H9 (cell line): ENCODE data around the gene GPR68. TPM values are rescaled to one million over a fixed set of nuclear protein-coding genes. Genes with fewer than 3 reads are reported as not detected.
"Not testable (repeated sequence)": the region's sequence is repeated elsewhere in the genome, so short reads cannot be mapped to it uniquely, and the experiment has no call there.

Source experiments
- DNase-seq: peaks from one replicate; pipeline ENCODE4 v3.0.0-alpha.2; 2017
- H2AFZ ChIP-seq: one replicate; pipeline ENCODE4 v1.6.1; 2013; ENCODE audit warnings: mild to moderate bottlenecking, low read length, control low read depth, moderate library complexity
- H2AK5ac ChIP-seq: 2 replicates; pipeline ENCODE4 v1.6.1; 2013; ENCODE audit warnings: low read length, control low read depth, mixed read lengths; ENCODE audit not compliant: insufficient read length
- H2BK120ac ChIP-seq: one replicate; pipeline ENCODE4 v1.6.1; 2013; ENCODE audit warnings: low read depth, mild to moderate bottlenecking, low read length, control low read depth, inconsistent platforms; ENCODE audit not compliant: poor library complexity, severe bottlenecking
- H2BK12ac ChIP-seq: 2 replicates; pipeline ENCODE4 v1.6.1; 2013; ENCODE audit warnings: low read length, control low read depth, mixed read lengths, low read depth; ENCODE audit not compliant: insufficient read length
- H2BK15ac ChIP-seq: 2 replicates; pipeline ENCODE4 v1.6.1; 2013; ENCODE audit warnings: low read depth, low read length, control low read depth
- H2BK20ac ChIP-seq: one replicate; pipeline ENCODE4 v1.6.1; 2013; ENCODE audit warnings: low read depth, mild to moderate bottlenecking, low read length, control low read depth, inconsistent platforms; ENCODE audit not compliant: poor library complexity, severe bottlenecking
- H2BK5ac ChIP-seq: 2 replicates; pipeline ENCODE4 v1.6.1; 2013; ENCODE audit warnings: low read length, control low read depth, mixed read lengths; ENCODE audit not compliant: insufficient read length
- H3K14ac ChIP-seq: 2 replicates; pipeline ENCODE4 v1.6.1; 2013; ENCODE audit warnings: low read length, control low read depth; ENCODE audit not compliant: insufficient read depth
- H3K18ac ChIP-seq: 2 replicates; pipeline ENCODE4 v1.6.1; 2013; ENCODE audit warnings: low read depth, mild to moderate bottlenecking, mixed read lengths, low read length, control low read depth; ENCODE audit not compliant: insufficient read length
- H3K23ac ChIP-seq: 2 replicates; pipeline ENCODE4 v1.6.1; 2013; ENCODE audit warnings: low read length, control low read depth, mixed read lengths, low read depth; ENCODE audit not compliant: insufficient read length
- H3K23me2 ChIP-seq: 2 replicates; pipeline ENCODE4 v1.6.1; 2013; ENCODE audit warnings: low read depth, mild to moderate bottlenecking, mixed read lengths, low read length, control low read depth; ENCODE audit not compliant: insufficient read length, poor library complexity, severe bottlenecking
- H3K27ac ChIP-seq: 2 replicates; pipeline ENCODE4 v1.5.1; 2013; ENCODE audit warnings: low read length, control low read depth, mixed read lengths, low read depth; ENCODE audit not compliant: insufficient read length
- H3K27me3 ChIP-seq: 2 replicates; pipeline ENCODE4 v1.6.1; 2013; ENCODE audit warnings: low read length, control low read depth, inconsistent platforms; ENCODE audit not compliant: insufficient read depth
- H3K4ac ChIP-seq: 2 replicates; pipeline ENCODE4 v1.6.1; 2013; ENCODE audit warnings: low read depth, mild to moderate bottlenecking, control low read depth, inconsistent platforms, low read length, moderate library complexity
- H3K4me1 ChIP-seq: 2 replicates; pipeline ENCODE4 v1.6.1; 2013; ENCODE audit warnings: low read length, control low read depth, inconsistent platforms; ENCODE audit not compliant: insufficient read depth
- H3K4me2 ChIP-seq: 2 replicates; pipeline ENCODE4 v1.6.1; 2013; ENCODE audit warnings: low read length, control low read depth, mixed read lengths; ENCODE audit not compliant: insufficient read length, insufficient read depth
- H3K56ac ChIP-seq: 2 replicates; pipeline ENCODE4 v1.6.1; 2013; ENCODE audit warnings: low read depth, mild to moderate bottlenecking, mixed read lengths, low read length, control low read depth; ENCODE audit not compliant: insufficient read length
- H3K79me1 ChIP-seq: 2 replicates; pipeline ENCODE4 v1.6.1; 2013; ENCODE audit warnings: low read depth, mild to moderate bottlenecking, moderate library complexity, low read length, control low read depth, inconsistent platforms; ENCODE audit not compliant: insufficient read depth, poor library complexity, severe bottlenecking
- H3K79me2 ChIP-seq: 2 replicates; pipeline ENCODE4 v1.6.1; 2013; ENCODE audit warnings: low read length, control low read depth, inconsistent platforms; ENCODE audit not compliant: insufficient read depth
- H3K9ac ChIP-seq: 2 replicates; pipeline ENCODE4 v1.6.1; 2013; ENCODE audit warnings: low read length, control low read depth, mixed read lengths; ENCODE audit not compliant: insufficient read length; ENCODE audit errors: extremely low read depth
- H3K9me3 ChIP-seq: one replicate; pipeline ENCODE4 v1.6.1; 2013; ENCODE audit warnings: low read depth, low read length, inconsistent platforms; ENCODE audit not compliant: control insufficient read depth
- H3T11ph ChIP-seq: one replicate; pipeline ENCODE4 v1.6.1; 2013; ENCODE audit warnings: mild to moderate bottlenecking, low read length, control low read depth, inconsistent platforms
- H4K20me1 ChIP-seq: one replicate; pipeline ENCODE4 v1.6.1; 2013; ENCODE audit not compliant: control insufficient read depth, insufficient read length, insufficient read depth
- H4K5ac ChIP-seq: 2 replicates; pipeline ENCODE4 v1.6.1; 2013; ENCODE audit warnings: low read depth, mild to moderate bottlenecking, mixed read lengths, low read length, control low read depth; ENCODE audit not compliant: insufficient read length
- H4K8ac ChIP-seq: replicated peaks from 2 replicates; pipeline ENCODE4 v1.6.1; 2013; ENCODE audit warnings: low read length, control low read depth, mixed read lengths, low read depth; ENCODE audit not compliant: insufficient read length
- H4K91ac ChIP-seq: 2 replicates; pipeline ENCODE4 v1.6.1; 2013; ENCODE audit warnings: low read depth, mild to moderate bottlenecking, moderate library complexity, mixed read lengths, low read length, control low read depth; ENCODE audit not compliant: insufficient read length
- H3K27ac Mint-ChIP-seq, 3 experiments: 2 replicates in 2 of 3; 3 replicates in 1 of 3; pipeline ENCODE4 v1.8.0; 2020 to 2021; ENCODE audit warnings: mixed read lengths in 3 of 3, mild to moderate bottlenecking in 1 of 3, moderate library complexity in 1 of 3
- H3K27me3 Mint-ChIP-seq: 2 replicates; pipeline ENCODE4 v1.8.0; 2021; ENCODE audit warnings: low read depth, mild to moderate bottlenecking, moderate library complexity, mixed read lengths
- H3K36me3 Mint-ChIP-seq, 3 experiments: 2 replicates in 2 of 3; 3 replicates in 1 of 3; pipeline ENCODE4 v1.8.0; 2020 to 2021; ENCODE audit warnings: low read depth in 3 of 3, mixed read lengths in 3 of 3; ENCODE audit not compliant: insufficient read depth in 1 of 3
- H3K4me1 Mint-ChIP-seq, 2 experiments: 2 replicates each; pipeline ENCODE4 v1.8.0; 2020; ENCODE audit warnings: mixed read lengths in 2 of 2
- H3K4me3 Mint-ChIP-seq, 2 experiments: 2 replicates in 1 of 2; 3 replicates in 1 of 2; pipeline ENCODE4 v1.8.0; 2020 to 2021; ENCODE audit warnings: mild to moderate bottlenecking in 2 of 2, mixed read lengths in 2 of 2, moderate library complexity in 1 of 2
- H3K9me3 Mint-ChIP-seq, 2 experiments: 2 replicates in 1 of 2; 3 replicates in 1 of 2; pipeline ENCODE4 v1.8.0; 2020; ENCODE audit warnings: mild to moderate bottlenecking in 2 of 2, mixed read lengths in 2 of 2, moderate library complexity in 1 of 2
- CTCF ChIP-seq: fragments of 200-600 bp; sonication (generic); conservative IDR thresholded peaks from 3 replicates; pipeline ENCODE4 v1.8.0; 2021; ENCODE audit warnings: antibody characterized with exemption, mild to moderate bottlenecking
- WGBS: extraction: QIAGEN DNeasy Blood & Tissue Kit; methylation state at CpG from one replicate; pipeline ENCODE4 v1.1.7; 2013; ENCODE audit warnings: missing lambda C conversion rate, low lambda C conversion rate, mixed read lengths; ENCODE audit not compliant: insufficient read length; ENCODE audit errors: extremely low coverage; 5-methylcytosine and 5-hydroxymethylcytosine counted together
- total RNA-seq: library from RNA; stranded (reverse); gene quantifications from 2 replicates; pipeline ENCODE4 v1.2.1, GENCODE V29; 2021

The GPR68 gene
- total RNA-seq, 1 experiment from 2014 or later, result 0.33 TPM

- Mint-ChIP-seq H3K27me3 (no peaks in the 10 kb centered on the region), H3K9me3 (no peaks in the 10 kb centered on the region), H3K4me1 (no peaks in the 10 kb centered on the region), H3K27ac (no peak overlapping the region), H3K36me3 (peaks cover 7 to 23% (median 17%) of the 10 kb centered on the region in 3 experiments), H3K4me3 (no peak overlapping the region)
- no peak for TF ChIP-seq CTCF
- Histone ChIP-seq H4K5ac (no peak overlapping the region), H3K4ac (no peak overlapping the region), H3K4me1 (no peaks in the 10 kb centered on the region), H3K23me2 (no peaks in the 10 kb centered on the region), H3K79me2 (no peaks in the 10 kb centered on the region), H4K8ac (no peak overlapping the region), H3K56ac (no peak overlapping the region), H2BK20ac (no peak overlapping the region), H2AFZ (no peak overlapping the region), H3K23ac (no peak overlapping the region), H3K18ac (no peak overlapping the region), H2BK12ac (no peak overlapping the region), H3K14ac (no peak overlapping the region), H3T11ph (no peak overlapping the region), H2BK120ac (no peak overlapping the region), H3K4me2 (no peak overlapping the region), H4K20me1 (no peaks in the 10 kb centered on the region), H3K27me3 (no peaks in the 10 kb centered on the region), H2BK5ac (no peak overlapping the region), H2AK5ac (no peak overlapping the region), H3K79me1 (no peaks in the 10 kb centered on the region), H3K9ac (no peak overlapping the region), H3K27ac (no peak overlapping the region), H3K9me3 (no peaks in the 10 kb centered on the region), H4K91ac (no peak overlapping the region), H2BK15ac (no peak overlapping the region)
- no peak for DNase-seq
These were observed 59.9 kb downstream of the GPR68 start for GRCh38 chr14:91184559-91184958.

- not testable (repeated sequence) for H2BK12ac ChIP-seq, H3K9me3 ChIP-seq, H2AK5ac ChIP-seq, H4K5ac ChIP-seq, H3K23me2 ChIP-seq, H4K91ac ChIP-seq, H3K27me3 Mint-ChIP-seq, H3K27ac Mint-ChIP-seq, H2BK20ac ChIP-seq, H3K79me1 ChIP-seq, H3K14ac ChIP-seq, H3K56ac ChIP-seq, H3K4me2 ChIP-seq, H3K27ac ChIP-seq, H3K18ac ChIP-seq, H3K4ac ChIP-seq, H3K4me1 Mint-ChIP-seq, H3K4me1 ChIP-seq, H3K79me2 ChIP-seq, H3K9ac ChIP-seq, H2BK120ac ChIP-seq, H3K27me3 ChIP-seq, H2BK15ac ChIP-seq, H3K9me3 Mint-ChIP-seq, H3K23ac ChIP-seq, H2AFZ ChIP-seq, H2BK5ac ChIP-seq, H3T11ph ChIP-seq, H3K4me3 Mint-ChIP-seq, H4K20me1 ChIP-seq, DNase-seq, H4K8ac ChIP-seq
- no CpG with 5 or more reads among the region's 3 CpGs for WGBS
- peaks cover 3 to 16% (median 8%) of the 10 kb centered on the region in 3 experiments; a peak in 5 of 7 replicates for H3K36me3 Mint-ChIP-seq
These were observed 61.8 kb downstream of the GPR68 start for GRCh38 chr14:91182753-91183152.
